GM18526 (cell line): ENCODE measurements around the gene HCN1.

Source experiments
- POLR2A ChIP-seq: IDR thresholded peaks from 3 replicates; pipeline ENCODE4 v1.6.1; 2011; ENCODE audit not compliant: insufficient read length; ENCODE audit errors: extremely low read depth

Gene HCN1

DNA sequence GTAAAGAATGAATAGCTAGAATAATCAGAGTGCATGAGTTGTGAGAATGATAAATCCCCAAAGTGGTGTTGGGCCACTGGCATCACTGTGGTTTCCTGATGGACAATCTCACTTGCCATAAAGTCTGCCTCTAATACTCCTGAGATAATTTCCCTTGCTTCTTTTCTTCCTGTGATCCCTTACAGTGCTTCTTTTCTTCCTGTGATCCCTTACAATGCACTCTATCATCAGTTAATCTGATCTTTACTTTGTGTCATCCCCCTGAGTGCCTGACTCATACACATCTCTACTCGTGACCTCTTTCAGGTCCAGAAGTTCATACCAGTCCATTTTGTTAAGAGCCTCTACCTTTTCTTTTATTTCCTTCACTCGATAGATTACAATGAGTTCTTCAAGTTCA, 418.3 kb downstream of the HCN1 start:
- TF ChIP-seq POLR2A, result no peak

GRCh38 chr5:45274241-45274640, 421.9 kb downstream of the HCN1 start:
- no peak for TF ChIP-seq POLR2A

DNA sequence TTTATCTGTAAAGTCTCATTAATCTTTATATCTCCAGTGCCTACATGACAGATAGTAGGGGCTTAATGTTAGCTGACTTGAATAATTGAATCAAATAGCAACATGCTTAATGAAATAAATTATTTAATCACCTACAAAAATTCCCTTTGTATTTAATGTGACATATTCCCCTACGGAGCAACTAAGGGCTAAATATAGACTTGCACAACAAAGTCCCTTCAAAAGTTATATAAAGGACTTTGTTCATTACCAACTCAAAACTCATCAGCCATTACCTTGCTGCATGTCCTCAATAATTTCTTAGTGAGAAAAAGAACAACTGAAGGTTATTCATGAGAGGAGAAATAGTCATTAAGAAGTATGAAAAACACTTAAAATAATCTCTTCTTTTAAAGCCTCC, 424.6 kb downstream of the HCN1 start:
- TF ChIP-seq POLR2A, result no peak

- no peak for TF ChIP-seq POLR2A
Observed at GRCh38 chr5:45264447-45264846, 431.7 kb downstream of the HCN1 start.

DNA sequence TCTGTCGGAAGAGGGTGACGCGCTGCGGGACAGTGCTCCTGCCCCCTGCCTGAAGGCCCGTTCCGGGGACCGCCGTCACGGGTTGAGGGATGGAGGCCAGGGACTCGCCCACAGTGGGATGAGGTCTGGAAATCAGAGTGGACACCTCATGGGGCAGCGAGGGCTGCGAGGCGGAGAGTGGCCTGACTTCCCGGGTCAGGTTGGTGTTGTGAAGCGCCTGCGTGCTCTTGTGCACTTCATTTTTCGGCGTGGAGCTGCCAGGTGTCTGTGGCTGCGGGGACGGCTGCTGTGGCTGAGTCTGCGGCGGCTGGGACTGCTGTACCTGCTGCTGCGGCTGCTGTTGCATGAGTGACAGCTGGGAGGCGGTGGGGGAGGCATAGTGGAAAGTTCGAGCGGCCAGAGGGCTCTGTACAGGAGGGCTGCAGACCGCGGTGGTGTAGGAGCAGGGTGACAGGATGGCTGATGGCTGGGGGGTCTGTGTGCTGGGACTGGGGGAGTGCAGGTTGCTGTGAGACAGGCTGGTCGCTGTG, 434.1 kb downstream of the HCN1 start:
- TF ChIP-seq POLR2A, result no peak

DNA sequence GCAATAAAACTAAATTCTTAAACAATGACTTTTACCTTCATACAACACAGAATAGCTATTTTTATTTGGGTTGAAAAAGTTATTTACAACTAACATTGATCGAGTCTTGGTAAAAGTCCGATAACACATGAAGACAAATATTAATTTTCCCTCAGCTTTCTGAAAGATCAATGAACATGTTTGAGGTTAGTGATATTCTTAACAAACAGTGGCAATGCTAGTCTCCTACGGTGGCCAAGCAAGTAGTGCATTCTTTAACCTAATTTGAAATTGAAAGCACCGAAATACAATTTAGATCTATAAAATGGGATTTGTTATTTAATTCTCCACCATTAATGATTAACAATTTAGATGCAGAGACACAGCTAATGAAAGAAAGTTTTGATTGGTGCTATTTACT, 435.1 kb downstream of the HCN1 start:
- no peak for TF ChIP-seq POLR2A

DNA sequence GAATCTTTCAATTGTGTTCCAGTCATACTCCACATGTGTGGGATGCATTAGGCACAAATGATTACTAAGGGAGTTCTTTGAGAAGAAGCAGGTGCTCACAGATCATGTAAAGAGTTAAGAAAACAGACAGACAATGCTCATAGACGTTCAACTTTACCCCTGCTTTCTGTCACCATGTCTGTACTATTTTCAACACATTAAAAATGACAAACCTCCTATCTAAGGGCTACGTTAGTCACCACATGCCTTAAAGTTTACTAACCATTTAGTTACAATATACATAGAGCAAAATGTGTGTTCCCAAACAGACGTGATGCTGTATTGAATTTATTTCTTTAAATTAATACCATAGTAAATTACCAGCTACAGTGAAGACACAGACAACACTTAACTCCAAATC, 435.9 kb downstream of the HCN1 start:
- TF ChIP-seq POLR2A, result no peak

DNA sequence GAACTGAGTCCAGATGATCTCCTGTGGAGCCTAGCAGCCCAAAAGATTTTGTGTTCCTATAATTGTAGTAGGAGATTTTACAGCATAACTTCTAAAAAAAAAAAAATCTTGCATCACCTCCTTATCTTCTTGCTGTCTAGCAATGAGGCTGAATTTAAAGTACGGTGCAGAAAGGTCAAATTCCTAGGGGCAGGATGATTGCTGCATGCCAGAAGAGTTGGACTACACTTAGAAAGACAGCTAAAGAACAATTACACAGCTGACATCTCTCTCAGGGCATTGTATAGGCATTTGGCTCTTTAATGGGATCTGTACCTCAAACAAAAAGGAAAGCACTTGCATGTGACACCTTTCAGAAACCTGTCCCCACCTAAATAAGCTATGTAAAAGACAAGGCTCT, 443.2 kb downstream of the HCN1 start:
- no peak for TF ChIP-seq POLR2A

GRCh38 chr5:45252541-45252940, 443.6 kb downstream of the HCN1 start:
- no peak for TF ChIP-seq POLR2A

DNA sequence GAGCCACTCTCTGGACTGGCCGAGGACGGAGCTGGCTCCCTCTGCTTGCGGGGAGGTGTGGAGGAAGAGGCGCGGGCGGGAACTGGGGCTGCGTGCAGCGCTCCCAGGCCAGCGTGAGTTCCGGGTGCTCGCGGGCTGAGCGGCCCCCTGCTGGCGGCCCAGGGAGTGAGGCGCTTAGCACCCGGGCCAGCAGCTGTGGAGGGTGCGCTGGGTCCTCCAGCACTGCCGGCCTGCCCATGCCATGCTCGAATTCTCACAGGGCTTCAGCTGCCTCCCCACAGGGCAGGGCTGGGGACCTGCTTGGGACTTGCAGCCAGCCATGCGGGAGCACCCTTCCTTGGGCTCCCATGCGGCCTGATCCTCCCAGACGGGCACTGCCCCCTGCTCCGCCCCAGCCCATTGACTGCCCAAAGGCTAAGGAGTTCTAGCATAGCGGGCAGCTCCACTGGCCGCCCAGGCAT, 470.6 kb downstream of the HCN1 start:
- TF ChIP-seq POLR2A, result no peak

DNA sequence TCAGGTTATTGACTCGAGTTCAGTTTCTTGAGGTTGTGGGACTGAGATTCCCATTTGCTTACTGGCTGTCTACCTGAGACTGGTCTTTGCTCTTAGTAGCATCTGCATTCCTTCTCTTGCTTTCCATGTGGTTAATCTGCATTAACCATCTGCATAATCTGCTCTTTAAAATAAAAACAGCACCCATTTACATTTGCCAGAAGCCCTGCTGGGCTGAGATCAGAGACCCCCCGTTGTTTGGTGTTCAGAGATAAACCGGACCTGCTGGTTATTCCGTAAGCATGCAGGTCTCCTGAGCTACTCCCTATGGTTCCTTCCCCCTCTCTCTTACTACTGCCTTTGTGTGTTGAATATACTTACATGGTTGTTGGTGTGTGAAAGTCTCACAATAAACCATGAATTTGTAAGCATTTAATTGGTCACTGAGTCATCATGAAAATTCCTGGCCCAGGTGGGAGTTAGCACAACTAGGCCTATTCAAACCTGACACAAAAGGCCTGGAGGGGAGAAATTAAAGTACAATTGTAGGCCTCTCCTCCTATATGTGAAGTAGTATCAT, 490.7 kb downstream of the HCN1 start:
- no peak for TF ChIP-seq POLR2A
